C4-2B (cell line): ENCODE data around the gene TMEM132D.

Experiments used
- H3K27ac ChIP-seq: fragments of 450-650 bp; 2 replicates; pipeline ENCODE4 v1.5.1; 2017
- CTCF ChIP-seq: fragments of 450-650 bp; conservative IDR thresholded peaks from 2 replicates; pipeline ENCODE4 v1.5.1; 2017; ENCODE audit warnings: mild to moderate bottlenecking
- ZFX ChIP-seq: fragments of 450-650 bp; IDR thresholded peaks from 2 replicates; pipeline ENCODE4 v1.6.1; 2017

TMEM132D gene

GRCh38 chr12:129854591-129854990 is 49.2 kb downstream of the TMEM132D start:
- TF ChIP-seq CTCF (no peak), ZFX (no peak)
- no peak overlapping the region for H3K27ac ChIP-seq

DNA sequence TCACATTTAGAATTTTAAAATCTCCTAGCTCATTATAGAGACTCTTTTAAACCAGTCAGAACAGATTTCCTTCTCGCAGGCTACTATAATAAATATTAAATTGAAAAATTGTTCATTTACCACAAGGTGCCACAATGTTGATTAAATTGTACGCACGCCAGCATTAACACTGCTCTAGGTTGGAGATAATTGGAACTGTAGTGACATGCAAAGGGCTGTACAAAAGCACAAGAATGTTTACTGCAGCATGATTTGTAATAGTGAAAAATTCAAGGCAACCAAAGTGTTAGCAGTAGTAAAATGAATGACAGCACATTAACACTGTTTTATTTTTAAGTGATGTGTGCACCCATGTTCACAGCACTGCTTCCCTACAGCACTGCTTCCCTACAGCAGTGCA is 52.5 kb downstream of the TMEM132D start:
- H3K27ac ChIP-seq = no peak overlapping the region
- no peak for TF ChIP-seq CTCF
- no peak for TF ChIP-seq ZFX

- no peak overlapping the region for H3K27ac ChIP-seq
- TF ChIP-seq ZFX = no peak
- TF ChIP-seq CTCF = no peak
Observed at GRCh38 chr12:129848876-129849275, 54.9 kb downstream of the TMEM132D start.

DNA sequence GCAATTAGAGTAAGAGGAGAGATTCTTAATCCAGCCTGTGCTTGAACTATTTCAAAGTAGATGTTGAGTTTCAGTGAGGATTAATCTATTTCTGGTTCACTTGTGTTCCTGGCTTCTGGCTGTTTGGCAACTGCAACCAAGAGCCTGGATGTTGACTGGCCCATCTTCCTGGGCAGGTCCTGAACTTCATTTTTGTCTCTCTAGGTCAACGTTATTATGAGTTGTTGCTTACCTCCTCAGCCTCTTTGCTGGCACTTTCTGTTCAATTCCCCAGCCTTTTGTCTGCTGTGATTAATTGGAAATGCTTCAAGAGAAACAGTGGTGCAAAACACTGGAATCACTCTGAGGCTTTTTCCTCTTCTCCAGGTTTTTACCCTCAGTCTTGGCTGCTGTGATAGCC is 56.8 kb downstream of the TMEM132D start:
- H3K27ac ChIP-seq = no peak overlapping the region
- TF ChIP-seq CTCF = no peak
- no peak for TF ChIP-seq ZFX

DNA sequence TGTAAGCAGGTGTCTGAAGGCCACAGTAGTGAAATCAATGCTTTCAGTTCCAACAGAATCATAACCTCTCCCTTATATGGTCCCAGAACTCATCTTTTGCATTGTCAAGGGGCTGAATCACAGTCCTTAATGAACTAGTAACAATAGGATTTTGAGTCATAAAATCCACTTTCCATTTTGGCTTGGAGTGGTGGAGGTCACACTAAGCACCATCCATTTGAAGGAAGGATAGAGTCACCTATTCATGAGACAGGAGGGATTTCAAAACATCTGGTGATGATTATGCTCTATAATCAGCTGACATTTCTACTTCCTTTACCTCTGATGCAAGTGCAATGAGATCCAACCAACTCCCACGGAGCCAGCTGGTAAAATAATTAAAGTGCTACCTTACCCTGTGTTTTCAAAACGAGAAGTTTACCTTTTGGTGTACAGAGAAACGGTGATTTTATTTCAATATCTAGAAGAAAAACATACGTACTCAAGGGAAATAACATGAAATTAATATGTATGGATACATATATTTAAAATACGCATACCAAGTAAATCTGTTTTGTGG is 59.1 kb downstream of the TMEM132D start:
- no peak overlapping the region for H3K27ac ChIP-seq
- no peak for TF ChIP-seq ZFX
- TF ChIP-seq CTCF = no peak

GRCh38 chr12:129841251-129841650 is 62.6 kb downstream of the TMEM132D start:
- TF ChIP-seq CTCF = no peak
- TF ChIP-seq ZFX = no peak

GRCh38 chr12:129840145-129840884 is 63.5 kb downstream of the TMEM132D start:
- TF ChIP-seq ZFX (no peak), CTCF (no peak)
- no peak overlapping the region for H3K27ac ChIP-seq

More at GRCh38 chr12:129841251-129841650, 62.6 kb downstream of the TMEM132D start:
- H3K27ac ChIP-seq = no peak overlapping the region
